ENCODE data around the gene CDR2. TPM values are rescaled to one million over a fixed set of nuclear protein-coding genes. Genes with fewer than 3 reads are reported as not detected.

The CDR2 gene
- total and polyA plus RNA-seq, 2 donors (not counting 1 experiment from before 2014, with no cell fraction given), result 8.0 to 11.3 TPM

DNA sequence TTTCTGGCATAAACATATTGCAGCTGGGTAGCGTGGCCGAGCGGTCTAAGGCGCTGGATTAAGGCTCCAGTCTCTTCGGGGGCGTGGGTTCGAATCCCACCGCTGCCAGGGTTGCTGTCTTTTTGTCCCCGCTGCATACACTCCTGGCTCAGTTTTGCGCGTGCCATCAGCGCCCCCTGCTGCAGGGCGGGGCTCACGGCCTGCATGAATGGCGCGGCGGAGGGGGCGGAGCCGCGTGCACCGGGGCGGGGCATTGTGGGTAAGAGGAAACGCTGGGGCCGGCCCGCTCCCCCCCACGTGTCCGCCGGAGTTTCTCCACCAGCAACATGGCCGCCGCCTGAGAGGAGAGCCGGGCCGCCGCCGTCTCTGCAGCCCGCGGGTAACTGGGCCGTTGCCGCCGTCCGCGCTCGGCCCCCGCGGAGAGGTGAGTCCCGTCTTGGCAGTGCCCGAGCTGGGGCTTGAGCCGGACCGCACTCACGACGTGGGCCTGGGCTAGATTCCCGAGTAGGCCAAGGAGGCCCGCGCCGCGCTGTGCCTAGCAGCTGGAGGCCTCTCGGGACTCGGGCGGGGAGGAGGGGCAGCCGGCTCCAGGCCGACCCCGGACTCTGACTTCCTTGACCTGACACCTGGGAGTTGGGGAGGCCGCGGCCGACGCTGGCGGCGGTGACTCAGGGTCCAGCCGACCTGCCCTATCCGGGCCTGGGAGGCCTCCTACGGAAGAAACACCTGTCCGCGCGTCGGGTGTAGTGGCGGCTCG lies 77.1 kb downstream of the CDR2 start, which contains the start of gene POLR3E:
POLR3E (plus strand) TSS at position 296 of the 757 bp plus-strand sequence. CDS start 5,560 bp downstream, outside the sequence.
- Histone ChIP-seq H3K9me3 (ENCODE audit: control extremely low read depth in 1 of 3, control insufficient read depth in 2 of 3, insufficient read depth in 1 of 3, low read length in 2 of 3) (no peaks in the 10 kb centered on the region), H3K9ac (ENCODE audit: low read length) (peak within 1 kb of the TSS; percentile 84), H3K36me3 (replicated peaks in 1 of 2; ENCODE audit: control extremely low read depth in 1 of 2, control insufficient read depth in 1 of 2, extremely low read depth in 1 of 2, insufficient read depth in 2 of 2, low read length in 1 of 2) (peaks cover 5 to 10% of the 10 kb centered on the region in 2 experiments), H3K4me2 (replicated peaks; ENCODE audit: low read depth, low read length, poor library complexity, severe bottlenecking) (peak within 1 kb of the TSS; percentile 83), H2AFZ (ENCODE audit: insufficient read depth, low read depth, low read length, poor library complexity, severe bottlenecking) (peak within 1 kb of the TSS; percentile 80), H3K27ac (ENCODE audit: low read length in 2 of 2) (peak within 1 kb of the TSS; percentile 93 to 94), H3K79me2 (ENCODE audit: control insufficient read depth, insufficient read depth, low read length) (peaks cover 35% of the 10 kb centered on the region), H3K4me3 (ENCODE audit: control extremely low read depth in 1 of 5, extremely low read depth in 1 of 5, insufficient read depth in 1 of 5, low read depth in 2 of 5, low read length in 4 of 5) (peak within 1 kb of the TSS; percentile 73 to 97 (median 91)), H3K4me1 (ENCODE audit: control insufficient read depth in 2 of 2, insufficient read depth in 2 of 2, low read length in 2 of 2) (peaks cover 18 to 35% of the 10 kb centered on the region in 2 donors), H4K20me1 (ENCODE audit: control insufficient read depth, insufficient read depth, low read length, poor library complexity, severe bottlenecking) (peaks cover 31% of the 10 kb centered on the region), H3K27me3 (replicated peaks in 1 of 4; ENCODE audit: control extremely low read depth in 1 of 4, control insufficient read depth in 3 of 4, insufficient read depth in 4 of 4, low read length in 3 of 4) (no peaks in the 10 kb centered on the region)
- H3K27ac Mint-ChIP-seq, result peak within 1 kb of the TSS; percentile 99
- CTCF ChIA-PET, result interaction anchor here (0.7 to 6.8 kb wide), 18 partner anchors 55 to 299 kb away, joined by 3 to 53 read pairs (median 6); partner anchors contain the start of genes EEF2K, MOSMO and PDZD9
- intact Hi-C loops (cut with micrococcal nuclease), result loop anchor here (1.0 to 5.0 kb wide), 10 partner anchors 77 to 1140 kb away; partner anchors contain the start of genes CDR2, EEF2K, LDAF1 and PDZD9
- H3K4me3 Mint-ChIP-seq, result peak within 1 kb of the TSS; percentile 91
- peaks cover 40% of the 10 kb centered on the region for H3K4me1 Mint-ChIP-seq
- TF ChIP-seq CTCF (IDR thresholded peaks at IDR 0.05) (peak; percentile 86), EZH2 (IDR thresholded peaks at IDR 0.05; ENCODE audit: borderline replicate concordance, insufficient read depth, low read depth, low read length, poor library complexity, severe bottlenecking) (no peak)
- POLR2A ChIA-PET, result interaction anchor here (0.6 to 2.3 kb wide), 5 partner anchors 18 to 344 kb away, joined by 3 to 15 read pairs (median 3); partner anchors contain the start of genes EEF2K and UQCRC2
- H3K9me3 Mint-ChIP-seq (ENCODE audit: insufficient read depth), result no peaks in the 10 kb centered on the region
- ATAC-seq (ENCODE audit: low read depth) (peak; percentile 95), DNase-seq (peak; percentile 100)
- WGBS (ENCODE audit: insufficient coverage), result under 1% methylated on average over 76 of the region's 76 CpGs
- no peaks in the 10 kb centered on the region for H3K27me3 Mint-ChIP-seq
